Left lung (tissue), 10 donors: ENCODE measurements around the gene PDE6C. TPM values are rescaled to one million over a fixed set of nuclear protein-coding genes. Genes with fewer than 3 reads are reported as not detected.
A peak's percentile ranks its signal among the peaks of the same experiment; 100 is the strongest.

Source experiments
- ATAC-seq: fragments of 200-7000 bp; cut with Tn5 transposase; one replicate; pipeline ENCODE4 v1.9.1; 2020; ENCODE audit warnings: moderate library complexity
- DNase-seq, 4 donors: peaks; one replicate each; pipeline ENCODE4 v3.0.0-alpha.2; 2013 to 2020
- H3K27ac ChIP-seq, 2 donors: fragments of 200-600 bp; sonication (generic) in 1 of 2; one replicate each; pipeline versions ENCODE4 v1.5.0 to v1.8.0; 2020 to 2021
- H3K27me3 ChIP-seq, 2 donors: fragments of 200-600 bp; sonication (generic) in 1 of 2; one replicate each; pipeline versions ENCODE4 v1.5.0 to v1.8.0; 2020 to 2021
- H3K36me3 ChIP-seq, 2 donors: fragments of 200-600 bp; sonication (generic) in 1 of 2; one replicate each; pipeline versions ENCODE4 v1.5.0 to v1.8.0; 2020 to 2021
- H3K4me1 ChIP-seq, 2 donors: fragments of 200-600 bp; one replicate each; pipeline ENCODE4 v1.8.0; 2021
- H3K4me3 ChIP-seq, 2 donors: fragments of 200-600 bp; sonication (generic) in 1 of 2; one replicate each; pipeline versions ENCODE4 v1.5.0 to v1.8.0; 2020 to 2021; ENCODE audit warnings: mild to moderate bottlenecking in 1 of 2
- H3K9me3 ChIP-seq, 2 donors: fragments of 200-600 bp; sonication (generic) in 1 of 2; one replicate each; pipeline versions ENCODE4 v1.5.0 to v1.8.0; 2020 to 2021
- CTCF ChIP-seq, 2 donors: fragments of 200-600 bp; sonication (generic) in 1 of 2; IDR thresholded peaks; one replicate each; pipeline versions ENCODE4 v1.5.0 to v1.8.0; 2021; ENCODE audit warnings: antibody characterized with exemption in 2 of 2
- intact Hi-C, 2 donors: fragments of 100-400 bp; cut with DNase I; formaldehyde crosslinking; loops; one replicate each; pipeline versions ENCODE4 v1.11.2 to v1.14.2; 2022
- polyA plus RNA-seq, 6 donors: library from polyadenylated mRNA; unstranded; fragments of 120-200 nt; gene quantifications; one replicate each; pipeline ENCODE4 v1.2.1, GENCODE V29; 2013; ENCODE audit not compliant: insufficient read length in 6 of 6
- total RNA-seq, 2 donors: library from RNA; stranded (reverse); fragmentation: NEBNext Ultra II Directional; extraction: Animal tissue kit (Norgen Biotek cat#: 25700); gene quantifications; one replicate each; pipeline ENCODE4 v1.2.1, GENCODE V29; 2021
- donor health status: DM: no; HTN: yes; CAD: no.
- donor health status: DM: no; HTN: no; CAD: no.

PDE6C gene
- total and polyA plus RNA-seq, 8 donors, result 1.3 to 1.9 (median 1.6) TPM; not detected in 2

- Histone ChIP-seq H3K4me1 (no peaks in the 10 kb centered on the region), H3K4me3 (no peak overlapping the region), H3K9me3 (peaks cover 0 to 2% of the 10 kb centered on the region in 2 donors), H3K27ac (no peak overlapping the region), H3K27me3 (peaks cover 0 to 4% of the 10 kb centered on the region in 2 donors), H3K36me3 (no peaks in the 10 kb centered on the region)
- no peak for TF ChIP-seq CTCF (IDR thresholded peaks at IDR 0.05)
- ATAC-seq, result no peak
- intact Hi-C loops, result no loop called here
- no peak for DNase-seq
Observed at GRCh38 chr10:93584445-93584844, 27.9 kb upstream of the PDE6C start.

- ATAC-seq, result no peak
- intact Hi-C loops, result no loop called here
Observed at GRCh38 chr10:93589648-93590562, 22.4 kb upstream of the PDE6C start.

GRCh38 chr10:93590638-93591037 lies 21.7 kb upstream of the PDE6C start:
- intact Hi-C loops, result no loop called here
- TF ChIP-seq CTCF (IDR thresholded peaks at IDR 0.05), result no peak
- Histone ChIP-seq H3K4me1 (no peaks in the 10 kb centered on the region), H3K27ac (no peak overlapping the region), H3K27me3 (no peaks in the 10 kb centered on the region), H3K36me3 (no peaks in the 10 kb centered on the region), H3K9me3 (no peaks in the 10 kb centered on the region), H3K4me3 (no peak overlapping the region)
- no peak for DNase-seq
- no peak for ATAC-seq

More at GRCh38 chr10:93589648-93590562, 22.4 kb upstream of the PDE6C start:
- H3K9me3 ChIP-seq, result no peaks in the 10 kb centered on the region
- no peak for TF ChIP-seq CTCF (IDR thresholded peaks at IDR 0.05)
- no peak overlapping the region for H3K4me3 ChIP-seq
- no peaks in the 10 kb centered on the region for H3K4me1 ChIP-seq
- DNase-seq, result no peak
- H3K27ac ChIP-seq, result no peak overlapping the region
- H3K27me3 ChIP-seq, result no peaks in the 10 kb centered on the region
- no peaks in the 10 kb centered on the region for H3K36me3 ChIP-seq

GRCh38 chr10:93591065-93591808 lies 21.1 kb upstream of the PDE6C start:
- intact Hi-C loops, result no loop called here
- Histone ChIP-seq H3K9me3 (no peaks in the 10 kb centered on the region), H3K27ac (no peak overlapping the region), H3K4me1 (no peaks in the 10 kb centered on the region), H3K4me3 (no peak overlapping the region), H3K27me3 (no peaks in the 10 kb centered on the region), H3K36me3 (no peaks in the 10 kb centered on the region)
- ATAC-seq, result peak; percentile 49
- TF ChIP-seq CTCF (IDR thresholded peaks at IDR 0.05), result no peak
- DNase-seq, result no peak

- Histone ChIP-seq H3K36me3 (no peaks in the 10 kb centered on the region), H3K9me3 (no peaks in the 10 kb centered on the region), H3K4me1 (no peaks in the 10 kb centered on the region), H3K27me3 (no peaks in the 10 kb centered on the region), H3K4me3 (no peak overlapping the region), H3K27ac (no peak overlapping the region)
- DNase-seq, result no peak
- no peak for ATAC-seq
- intact Hi-C loops, result no loop called here
- TF ChIP-seq CTCF (IDR thresholded peaks at IDR 0.05), result no peak
Observed at GRCh38 chr10:93593254-93593653, 19.1 kb upstream of the PDE6C start.
